ENCODE results near the gene HOTAIR. TPM values are rescaled to one million over a fixed set of nuclear protein-coding genes. Genes with fewer than 3 reads are reported as not detected.

Gene HOTAIR
- polyA plus RNA-seq, 1 donor from 2014 or later = not detected

DNA sequence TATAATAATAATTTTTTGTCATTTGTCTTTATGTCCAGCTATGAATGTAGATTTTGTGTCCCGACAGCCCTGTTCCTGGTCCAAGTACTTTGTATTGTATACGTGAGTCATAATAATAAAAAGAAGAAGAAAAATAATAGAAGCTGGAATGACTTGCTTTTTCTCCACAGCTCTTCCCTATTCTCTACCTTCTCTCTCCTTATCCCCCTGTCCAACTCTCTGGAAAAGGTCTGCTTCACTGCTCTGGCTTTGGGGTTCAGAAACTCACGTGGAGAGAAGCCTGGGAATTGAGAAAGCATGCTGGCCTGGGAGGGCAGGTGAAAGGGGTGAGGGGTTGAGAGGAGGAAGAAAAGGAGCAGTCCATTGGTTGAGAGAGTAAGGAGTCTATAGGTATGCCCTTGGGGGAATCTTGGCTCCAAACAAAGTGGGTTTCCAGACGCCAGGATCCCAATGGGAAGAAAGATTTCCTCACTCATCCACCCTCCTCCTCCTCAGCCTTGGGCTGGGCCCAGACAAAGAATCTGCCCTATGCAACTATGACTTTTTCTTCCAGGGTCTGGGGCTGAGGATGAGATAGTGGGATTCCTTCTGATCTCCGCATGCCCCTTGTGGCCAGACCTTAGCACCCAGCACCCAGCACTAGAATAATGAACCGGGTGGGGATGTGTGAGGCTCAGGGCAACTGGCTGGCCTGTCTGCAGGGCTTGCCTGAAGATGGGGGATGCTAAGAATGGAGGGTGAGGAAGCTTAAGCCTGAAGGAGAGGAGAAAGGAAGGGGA lies 38.1 kb upstream of the HOTAIR start (continued):
- no peak for TF ChIP-seq CTCF (IDR thresholded peaks at IDR 0.05; ENCODE audit: poor library complexity, severe bottlenecking)

- TF ChIP-seq RAD21 (conservative IDR thresholded peaks at IDR 0.05) (no peak), EP300 (conservative IDR thresholded peaks at IDR 0.05; ENCODE audit: poor library complexity, severe bottlenecking) (no peak), SMC3 (conservative IDR thresholded peaks at IDR 0.05; ENCODE audit: poor library complexity) (no peak), POLR2AphosphoS5 (IDR thresholded peaks at IDR 0.05) (no peak), TAF1 (IDR thresholded peaks at IDR 0.05; ENCODE audit: low read depth) (no peak), EZH2 (IDR thresholded peaks at IDR 0.05; ENCODE audit: borderline replicate concordance, insufficient read depth, low read length, poor library complexity, severe bottlenecking) (no peak), MXI1 (conservative IDR thresholded peaks at IDR 0.05; ENCODE audit: poor library complexity, severe bottlenecking) (no peak), CTCF (IDR thresholded peaks at IDR 0.05; ENCODE audit: poor library complexity, severe bottlenecking) (no peak)
- TF ChIP-seq, protein P1, sequence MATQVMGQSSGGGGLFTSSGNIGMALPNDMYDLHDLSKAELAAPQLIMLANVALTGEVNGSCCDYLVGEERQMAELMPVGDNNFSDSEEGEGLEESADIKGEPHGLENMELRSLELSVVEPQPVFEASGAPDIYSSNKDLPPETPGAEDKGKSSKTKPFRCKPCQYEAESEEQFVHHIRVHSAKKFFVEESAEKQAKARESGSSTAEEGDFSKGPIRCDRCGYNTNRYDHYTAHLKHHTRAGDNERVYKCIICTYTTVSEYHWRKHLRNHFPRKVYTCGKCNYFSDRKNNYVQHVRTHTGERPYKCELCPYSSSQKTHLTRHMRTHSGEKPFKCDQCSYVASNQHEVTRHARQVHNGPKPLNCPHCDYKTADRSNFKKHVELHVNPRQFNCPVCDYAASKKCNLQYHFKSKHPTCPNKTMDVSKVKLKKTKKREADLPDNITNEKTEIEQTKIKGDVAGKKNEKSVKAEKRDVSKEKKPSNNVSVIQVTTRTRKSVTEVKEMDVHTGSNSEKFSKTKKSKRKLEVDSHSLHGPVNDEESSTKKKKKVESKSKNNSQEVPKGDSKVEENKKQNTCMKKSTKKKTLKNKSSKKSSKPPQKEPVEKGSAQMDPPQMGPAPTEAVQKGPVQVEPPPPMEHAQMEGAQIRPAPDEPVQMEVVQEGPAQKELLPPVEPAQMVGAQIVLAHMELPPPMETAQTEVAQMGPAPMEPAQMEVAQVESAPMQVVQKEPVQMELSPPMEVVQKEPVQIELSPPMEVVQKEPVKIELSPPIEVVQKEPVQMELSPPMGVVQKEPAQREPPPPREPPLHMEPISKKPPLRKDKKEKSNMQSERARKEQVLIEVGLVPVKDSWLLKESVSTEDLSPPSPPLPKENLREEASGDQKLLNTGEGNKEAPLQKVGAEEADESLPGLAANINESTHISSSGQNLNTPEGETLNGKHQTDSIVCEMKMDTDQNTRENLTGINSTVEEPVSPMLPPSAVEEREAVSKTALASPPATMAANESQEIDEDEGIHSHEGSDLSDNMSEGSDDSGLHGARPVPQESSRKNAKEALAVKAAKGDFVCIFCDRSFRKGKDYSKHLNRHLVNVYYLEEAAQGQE (IDR thresholded peaks at IDR 0.05; ENCODE audit: borderline replicate concordance) = no peak
- Histone ChIP-seq H2AFZ (ENCODE audit: low read depth, low read length) (no peak overlapping the region), H3K9me3 (ENCODE audit: low read length) (no peaks in the 10 kb centered on the region), H3K4me2 (ENCODE audit: low read length) (no peak overlapping the region), H3F3A (ENCODE audit: insufficient read depth, low read length, poor library complexity, severe bottlenecking) (no peaks in the 10 kb centered on the region), H3K27me3 (ENCODE audit: insufficient read depth, low read depth, low read length) (peaks cover 98% of the 10 kb centered on the region), H3K79me2 (replicated peaks; ENCODE audit: insufficient read depth, low read length) (no peaks in the 10 kb centered on the region), H3K27ac (ENCODE audit: low read length) (no peak overlapping the region), H3K4me3 (ENCODE audit: low read length) (no peak overlapping the region), H3K9ac (ENCODE audit: low read length) (no peak overlapping the region), H3K36me3 (ENCODE audit: insufficient read depth, low read length) (no peaks in the 10 kb centered on the region), H4K20me1 (ENCODE audit: insufficient read depth) (no peaks in the 10 kb centered on the region), H3K9me2 (ENCODE audit: insufficient read depth, low read length) (no peaks in the 10 kb centered on the region)
These were observed 37.1 kb upstream of the HOTAIR start for GRCh38 chr12:54011665-54012532.
